ENCODE measurements around the gene KCNH3.

The KCNH3 gene

DNA sequence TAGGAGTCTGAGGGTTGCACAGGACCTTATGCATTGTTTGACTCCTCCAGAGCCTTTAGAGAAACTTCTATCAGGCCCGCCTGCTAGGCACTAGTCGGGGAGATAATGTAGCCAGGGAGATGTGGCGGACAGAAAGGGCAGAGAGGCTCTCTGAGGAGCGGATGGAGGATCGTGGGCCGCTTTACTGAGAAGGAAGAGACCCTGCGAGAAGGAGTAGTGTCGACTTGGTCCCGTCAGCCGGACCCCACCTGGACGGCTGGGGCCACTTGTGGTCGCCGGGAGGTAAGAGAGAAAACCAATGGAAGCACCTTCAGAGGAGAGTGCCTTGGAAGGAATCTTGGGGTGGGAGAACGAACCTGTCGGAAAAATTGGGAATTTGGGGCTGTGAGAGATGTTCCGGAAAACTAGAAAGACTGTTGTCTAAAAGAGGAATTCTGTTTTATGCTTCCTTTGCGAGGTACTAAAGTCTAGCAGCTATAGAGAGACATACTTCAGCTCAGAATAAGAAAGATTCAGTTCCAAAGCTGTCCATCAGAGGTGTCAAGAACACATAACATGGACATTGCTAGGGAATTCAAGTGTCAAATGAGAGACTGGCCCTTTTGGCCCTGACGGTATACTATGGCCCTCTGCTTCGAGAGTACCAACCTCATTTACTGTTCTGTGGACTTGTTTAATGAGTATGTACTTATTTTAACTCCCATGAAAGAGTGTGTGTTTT, 29.8 kb downstream of the KCNH3 start:
- TF ChIP-seq, protein P1, sequence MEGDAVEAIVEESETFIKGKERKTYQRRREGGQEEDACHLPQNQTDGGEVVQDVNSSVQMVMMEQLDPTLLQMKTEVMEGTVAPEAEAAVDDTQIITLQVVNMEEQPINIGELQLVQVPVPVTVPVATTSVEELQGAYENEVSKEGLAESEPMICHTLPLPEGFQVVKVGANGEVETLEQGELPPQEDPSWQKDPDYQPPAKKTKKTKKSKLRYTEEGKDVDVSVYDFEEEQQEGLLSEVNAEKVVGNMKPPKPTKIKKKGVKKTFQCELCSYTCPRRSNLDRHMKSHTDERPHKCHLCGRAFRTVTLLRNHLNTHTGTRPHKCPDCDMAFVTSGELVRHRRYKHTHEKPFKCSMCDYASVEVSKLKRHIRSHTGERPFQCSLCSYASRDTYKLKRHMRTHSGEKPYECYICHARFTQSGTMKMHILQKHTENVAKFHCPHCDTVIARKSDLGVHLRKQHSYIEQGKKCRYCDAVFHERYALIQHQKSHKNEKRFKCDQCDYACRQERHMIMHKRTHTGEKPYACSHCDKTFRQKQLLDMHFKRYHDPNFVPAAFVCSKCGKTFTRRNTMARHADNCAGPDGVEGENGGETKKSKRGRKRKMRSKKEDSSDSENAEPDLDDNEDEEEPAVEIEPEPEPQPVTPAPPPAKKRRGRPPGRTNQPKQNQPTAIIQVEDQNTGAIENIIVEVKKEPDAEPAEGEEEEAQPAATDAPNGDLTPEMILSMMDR (conservative IDR thresholded peaks at IDR 0.05; ENCODE audit: low read length), result no peak
- peak overlapping the region; percentile 100 for H3K4me3 ChIP-seq (ENCODE audit: low read length)
- DNase-seq (ENCODE audit: low read depth), result no peak

DNA sequence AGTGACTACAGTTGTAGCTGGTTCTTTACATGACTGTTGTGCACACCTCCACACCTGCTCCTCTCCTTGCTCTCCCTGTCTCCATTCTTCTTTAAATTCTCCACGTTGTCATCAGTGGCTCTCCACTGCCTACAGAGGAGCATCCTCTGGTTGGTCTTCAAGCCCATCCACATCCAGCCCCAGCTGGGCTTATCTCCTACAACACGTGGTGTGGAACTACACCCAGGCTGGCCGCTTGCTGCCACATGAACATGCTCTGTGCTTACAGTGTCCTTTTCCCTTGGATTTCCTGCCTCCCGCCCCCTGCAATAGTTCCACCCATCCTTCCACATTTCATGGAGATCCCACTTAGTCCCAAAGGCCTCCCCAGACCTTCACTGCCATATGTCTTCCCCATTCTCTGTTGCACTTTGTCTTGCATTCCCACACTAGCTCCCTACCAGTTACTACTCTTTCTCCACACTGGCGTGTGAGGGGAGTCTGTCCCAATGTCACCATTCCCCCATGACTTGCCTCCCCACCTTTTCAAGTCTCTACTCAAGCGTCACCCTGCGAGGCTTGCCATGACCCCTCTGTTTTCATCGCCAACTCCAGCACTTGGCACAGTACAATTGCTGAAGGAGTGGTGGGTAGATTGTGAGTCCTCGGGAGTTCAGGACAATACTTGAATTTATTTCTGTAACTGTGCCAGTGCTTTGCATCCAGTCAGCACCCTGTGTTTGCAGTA, 38.9 kb downstream of the KCNH3 start:
- TF ChIP-seq, protein P1 (conservative IDR thresholded peaks at IDR 0.05; ENCODE audit: low read length), result no peak
- H3K4me3 ChIP-seq (ENCODE audit: low read length), result no peak overlapping the region
- no peak for DNase-seq (ENCODE audit: low read depth)

DNA sequence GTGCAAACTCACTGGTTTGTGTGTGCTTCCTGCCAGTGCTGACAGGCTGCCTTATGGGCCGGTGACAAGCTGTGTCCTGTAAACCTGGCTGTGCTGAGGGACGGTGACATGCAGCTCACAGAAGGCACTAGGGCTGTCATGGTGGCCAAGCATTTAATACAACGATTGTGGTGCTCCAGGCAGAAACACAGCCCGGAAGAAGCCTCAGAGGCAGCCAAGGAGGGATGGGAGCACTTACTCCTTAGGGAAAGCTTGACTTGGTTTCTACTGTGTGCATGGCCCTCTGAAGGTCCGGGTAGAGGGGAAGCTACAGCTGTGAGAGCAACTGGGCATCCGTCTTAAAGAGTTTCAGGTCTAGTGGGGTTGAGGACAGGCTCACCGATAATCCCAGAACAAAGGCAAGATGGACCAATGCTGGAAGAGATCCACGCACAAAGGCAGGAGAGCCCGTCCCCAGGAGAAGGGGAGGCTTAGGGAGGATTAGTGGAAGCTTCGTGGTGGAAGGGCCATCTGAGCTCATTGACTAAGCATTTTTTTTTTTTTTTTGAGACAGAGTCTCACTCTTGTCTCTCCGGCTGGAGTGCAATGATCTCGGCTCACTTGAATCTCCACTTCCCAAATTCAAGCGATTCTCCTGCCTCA, 39.8 kb downstream of the KCNH3 start:
- H3K4me3 ChIP-seq (ENCODE audit: low read length), result no peak overlapping the region
- DNase-seq (ENCODE audit: low read depth), result no peak
- TF ChIP-seq, protein P1 (conservative IDR thresholded peaks at IDR 0.05; ENCODE audit: low read length), result no peak

DNA sequence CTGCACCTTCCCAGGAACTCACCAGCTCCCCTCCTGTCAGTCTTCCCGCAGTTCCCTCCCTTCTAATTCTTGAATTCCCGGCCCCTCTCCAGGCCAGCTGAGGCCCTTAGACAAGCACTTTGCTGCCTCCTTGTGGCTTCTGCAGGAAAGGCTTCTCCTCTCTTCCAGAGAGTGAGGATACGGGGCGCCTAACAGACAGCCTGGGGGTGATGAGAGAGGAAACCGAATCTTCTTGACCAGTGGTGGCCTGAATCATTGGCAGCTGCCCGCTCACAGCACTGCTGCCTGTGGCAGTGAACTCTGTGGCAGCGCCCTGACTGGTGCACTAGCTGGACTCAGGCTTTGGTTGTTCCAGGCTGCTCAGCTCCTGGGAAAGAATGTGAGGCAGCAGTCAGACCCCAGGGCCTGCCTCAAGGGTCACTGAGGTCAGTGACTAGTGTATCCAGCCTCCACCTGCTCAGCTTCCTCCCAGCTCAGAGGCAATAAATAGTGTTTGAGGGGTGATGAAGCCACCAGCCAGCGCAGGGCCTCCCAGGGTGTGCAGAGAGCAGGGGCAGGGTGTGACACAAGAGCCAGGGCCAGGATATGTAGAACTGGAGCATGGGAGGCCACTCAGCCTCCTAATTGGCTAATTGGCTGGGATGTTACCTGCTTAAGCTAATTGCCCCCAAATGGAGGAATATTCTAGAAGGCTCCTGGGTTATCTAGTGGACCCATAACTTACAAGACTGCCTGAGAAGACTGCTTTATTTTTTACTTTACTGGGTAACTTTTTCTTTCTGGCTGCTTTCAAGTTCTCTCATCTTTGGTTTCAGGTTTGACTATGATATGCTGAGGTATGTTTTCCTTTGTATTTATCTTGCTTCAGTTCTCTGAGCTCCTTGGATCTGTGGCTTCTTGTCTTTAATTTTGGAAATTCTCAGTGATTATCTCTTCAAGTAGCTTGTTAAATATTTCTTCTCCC, 42.0 kb downstream of the KCNH3 start:
- TF ChIP-seq, protein P1 (conservative IDR thresholded peaks at IDR 0.05; ENCODE audit: low read length), result peak; percentile 88
- peak; percentile 64 for DNase-seq (ENCODE audit: low read depth)
- H3K4me3 ChIP-seq (ENCODE audit: low read length), result no peak overlapping the region

DNA sequence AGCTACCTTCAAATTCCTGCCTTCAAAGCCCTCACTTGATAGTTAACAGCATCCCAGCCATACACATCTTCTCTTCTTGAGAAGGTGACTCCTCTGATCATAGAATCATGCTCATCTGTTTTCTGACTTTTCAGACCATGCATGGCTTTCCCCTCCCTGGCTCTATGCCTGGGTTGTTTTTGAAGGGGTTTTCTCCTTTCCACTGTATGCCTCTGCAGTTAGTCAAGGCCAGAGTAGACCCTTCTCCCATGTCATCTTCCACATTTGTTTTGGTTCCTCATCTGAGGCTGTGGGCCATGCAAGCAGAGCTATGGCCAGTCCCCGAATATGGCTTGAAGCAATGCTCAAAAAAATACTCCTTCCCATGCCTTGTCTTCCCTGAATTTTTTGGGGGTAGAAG, 43.4 kb downstream of the KCNH3 start:
- no peak overlapping the region for H3K4me3 ChIP-seq (ENCODE audit: low read length)
- TF ChIP-seq, protein P1 (conservative IDR thresholded peaks at IDR 0.05; ENCODE audit: low read length), result no peak
- no peak for DNase-seq (ENCODE audit: low read depth)

DNA sequence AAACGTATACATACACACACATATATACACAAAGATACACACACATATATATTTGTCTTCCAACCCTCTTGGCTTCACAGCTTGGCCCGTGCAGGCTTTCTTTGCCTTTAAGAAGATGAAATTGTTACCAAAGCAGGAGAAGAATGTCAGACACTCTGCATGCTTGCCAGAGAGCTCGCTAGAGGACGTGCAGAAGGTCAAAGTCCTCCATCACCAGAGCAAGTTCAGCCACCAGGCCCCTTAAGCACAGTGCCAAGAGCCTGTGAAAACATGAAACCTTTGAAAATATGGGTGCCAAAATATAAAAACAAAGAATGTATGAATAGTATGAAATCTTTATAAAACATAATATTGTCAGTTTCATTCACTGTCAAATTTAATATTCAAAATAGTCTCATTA, 44.0 kb downstream of the KCNH3 start:
- H3K4me3 ChIP-seq (ENCODE audit: low read length), result no peak overlapping the region
- TF ChIP-seq, protein P1 (conservative IDR thresholded peaks at IDR 0.05; ENCODE audit: low read length), result no peak
- DNase-seq (ENCODE audit: low read depth), result peak; percentile 24
